Psoas muscle (tissue), 8 donors: ENCODE data around the gene GNLY. TPM values are rescaled to one million over a fixed set of nuclear protein-coding genes. Genes with fewer than 3 reads are reported as not detected.

Experiments
- ATAC-seq, 4 donors: fragments of 200-7000 bp; cut with Tn5 transposase; one replicate each; pipeline ENCODE4 v1.9.1; 2020; ENCODE audit warnings: moderate library complexity in 3 of 4, mild to moderate bottlenecking in 2 of 4
- DNase-seq, 2 donors: peaks; one replicate each; pipeline ENCODE4 v3.0.0-alpha.2; 2020
- H3K27ac ChIP-seq: fragments of 200-600 bp; one replicate; pipeline ENCODE4 v1.8.0; 2022
- H3K27me3 ChIP-seq, 3 donors: fragments of 200-600 bp in 1 of 3; one replicate each; pipeline versions ENCODE4 v1.6.1 to v1.8.0; 2013 to 2022; ENCODE audit warnings: low read length in 2 of 3, mild to moderate bottlenecking in 2 of 3, moderate library complexity in 1 of 3; ENCODE audit not compliant: insufficient read depth in 3 of 3
- H3K36me3 ChIP-seq, 2 donors: fragments of 200-600 bp in 1 of 2; one replicate each; pipeline versions ENCODE4 v1.6.1 to v1.8.0; 2013 to 2022; ENCODE audit warnings: low read depth in 1 of 2, mild to moderate bottlenecking in 1 of 2, moderate library complexity in 1 of 2; ENCODE audit not compliant: insufficient read depth in 1 of 2
- H3K4me1 ChIP-seq: fragments of 200-600 bp; one replicate; pipeline ENCODE4 v1.8.0; 2022
- H3K4me3 ChIP-seq: fragments of 200-600 bp; one replicate; pipeline ENCODE4 v1.8.0; 2022; ENCODE audit warnings: mild to moderate bottlenecking
- H3K9me3 ChIP-seq: fragments of 200-600 bp; one replicate; pipeline ENCODE4 v1.8.0; 2022
- WGBS, 3 donors: extraction: QIAGEN DNeasy Blood & Tissue Kit; methylation state at CpG; one replicate each; pipeline versions ENCODE4 v1.1.6 to v1.1.7; 2013; 5-methylcytosine and 5-hydroxymethylcytosine counted together
- intact Hi-C, 2 donors: fragments of 100-400 bp; cut with DNase I; formaldehyde crosslinking; loops; one replicate each; pipeline versions ENCODE4 v1.11.0 to v1.14.2; 2022
- polyA plus RNA-seq, 3 donors: library from polyadenylated mRNA; stranded (reverse); fragments of 200-250 nt; gene quantifications; one replicate each; pipeline ENCODE4 v1.2.3, GENCODE V29; 2013
- total RNA-seq, 4 donors: library from RNA; stranded (reverse); fragmentation: NEBNext Ultra II Directional in 2 of 4; extraction: Animal tissue kit (Norgen Biotek cat#: 25700) in 2 of 4; gene quantifications; one replicate each; pipeline versions ENCODE4 v1.2.1 to v1.2.4, GENCODE V29; 2021 to 2023
- TF ChIP-seq, protein P1 (sequence below): fragments of 200-600 bp; IDR thresholded peaks from one replicate; pipeline ENCODE4 v1.8.0; 2022; ENCODE audit warnings: antibody characterized with exemption
- donor health status: healthy with polysubstance abuse.
- donor health status: DM: no; HTN: no; CAD: no; lungs with moderate emphysema.
- donor health status: Bipolar disorder and iron deficiency.
- donor health status: healthy.
- donor health status: DM: yes; HTN: yes; CAD: no.
- donor health status: DM: no; HTN: no; CAD: no.
- donor health status: DM: no; HTN: no; CAD: no.
- donor health status: DM: yes; HTN: yes; CAD: no.

Gene GNLY
- total and polyA plus RNA-seq, 7 donors, result 0.58 to 31.6 (median 8.2) TPM

DNA sequence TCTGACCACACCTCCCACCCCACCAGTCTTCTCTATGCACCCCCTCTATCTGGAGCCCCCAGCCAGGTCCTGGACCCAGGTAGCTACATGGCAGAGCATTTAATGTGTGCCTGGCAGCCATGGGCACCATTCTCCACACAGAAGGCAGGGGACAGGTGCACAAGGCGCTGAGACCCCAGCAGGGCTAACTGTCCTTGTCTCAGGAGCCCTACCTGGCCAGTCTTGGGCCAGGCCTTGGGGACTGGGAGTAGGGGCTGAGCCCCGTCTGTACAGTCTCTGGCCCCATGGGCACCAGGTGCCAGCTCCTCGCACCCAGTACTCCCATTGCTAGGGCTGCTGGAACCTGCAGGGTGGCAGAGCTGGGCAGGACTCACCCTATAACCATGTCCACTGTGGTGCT lies 2.9 kb downstream of the GNLY start:
- no peak for ATAC-seq
- intact Hi-C loops, result no loop called here
- TF ChIP-seq, protein P1, sequence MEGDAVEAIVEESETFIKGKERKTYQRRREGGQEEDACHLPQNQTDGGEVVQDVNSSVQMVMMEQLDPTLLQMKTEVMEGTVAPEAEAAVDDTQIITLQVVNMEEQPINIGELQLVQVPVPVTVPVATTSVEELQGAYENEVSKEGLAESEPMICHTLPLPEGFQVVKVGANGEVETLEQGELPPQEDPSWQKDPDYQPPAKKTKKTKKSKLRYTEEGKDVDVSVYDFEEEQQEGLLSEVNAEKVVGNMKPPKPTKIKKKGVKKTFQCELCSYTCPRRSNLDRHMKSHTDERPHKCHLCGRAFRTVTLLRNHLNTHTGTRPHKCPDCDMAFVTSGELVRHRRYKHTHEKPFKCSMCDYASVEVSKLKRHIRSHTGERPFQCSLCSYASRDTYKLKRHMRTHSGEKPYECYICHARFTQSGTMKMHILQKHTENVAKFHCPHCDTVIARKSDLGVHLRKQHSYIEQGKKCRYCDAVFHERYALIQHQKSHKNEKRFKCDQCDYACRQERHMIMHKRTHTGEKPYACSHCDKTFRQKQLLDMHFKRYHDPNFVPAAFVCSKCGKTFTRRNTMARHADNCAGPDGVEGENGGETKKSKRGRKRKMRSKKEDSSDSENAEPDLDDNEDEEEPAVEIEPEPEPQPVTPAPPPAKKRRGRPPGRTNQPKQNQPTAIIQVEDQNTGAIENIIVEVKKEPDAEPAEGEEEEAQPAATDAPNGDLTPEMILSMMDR, result no peak
- 64 to 96% (median 79%) methylated on average over 3 of the region's 3 CpGs for WGBS, 3 donors
- Histone ChIP-seq H3K4me1 (peaks cover 4% of the 10 kb centered on the region), H3K36me3 (no peaks in the 10 kb centered on the region), H3K27me3 (no peaks in the 10 kb centered on the region), H3K9me3 (no peaks in the 10 kb centered on the region), H3K4me3 (no peak overlapping the region), H3K27ac (no peak overlapping the region)
- no peak for DNase-seq

DNA sequence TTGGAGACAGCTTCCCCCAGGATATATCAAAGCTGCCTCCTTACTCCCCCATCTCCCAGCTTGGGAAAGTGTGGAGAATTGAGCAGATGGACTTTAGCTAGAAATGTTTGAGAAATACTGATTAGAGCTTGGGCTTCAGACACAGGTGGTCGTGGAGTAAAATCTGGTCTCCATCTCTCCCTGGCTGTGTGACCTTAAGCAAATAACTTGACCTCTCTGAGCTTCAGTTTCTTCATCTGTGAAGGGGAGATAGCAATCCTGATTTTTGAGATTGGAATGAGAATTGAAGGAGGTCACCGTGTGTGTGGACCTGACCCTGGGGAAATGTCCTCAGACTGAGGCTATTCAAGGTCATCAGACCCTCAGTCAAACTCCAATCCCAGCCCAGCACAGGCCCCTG lies 3.6 kb downstream of the GNLY start:
- no peaks in the 10 kb centered on the region for H3K27me3 ChIP-seq
- H3K4me3 ChIP-seq, result no peak overlapping the region
- no peak overlapping the region for H3K27ac ChIP-seq
- peaks cover 5% of the 10 kb centered on the region for H3K4me1 ChIP-seq
- 30 to 70% (median 57%) methylated on average over 2 of the region's 2 CpGs for WGBS, 3 donors
- TF ChIP-seq, protein P1, result no peak
- DNase-seq (no peak), ATAC-seq (no peak)
- H3K36me3 ChIP-seq, result no peaks in the 10 kb centered on the region
- intact Hi-C loops, result no loop called here
- no peaks in the 10 kb centered on the region for H3K9me3 ChIP-seq

DNA sequence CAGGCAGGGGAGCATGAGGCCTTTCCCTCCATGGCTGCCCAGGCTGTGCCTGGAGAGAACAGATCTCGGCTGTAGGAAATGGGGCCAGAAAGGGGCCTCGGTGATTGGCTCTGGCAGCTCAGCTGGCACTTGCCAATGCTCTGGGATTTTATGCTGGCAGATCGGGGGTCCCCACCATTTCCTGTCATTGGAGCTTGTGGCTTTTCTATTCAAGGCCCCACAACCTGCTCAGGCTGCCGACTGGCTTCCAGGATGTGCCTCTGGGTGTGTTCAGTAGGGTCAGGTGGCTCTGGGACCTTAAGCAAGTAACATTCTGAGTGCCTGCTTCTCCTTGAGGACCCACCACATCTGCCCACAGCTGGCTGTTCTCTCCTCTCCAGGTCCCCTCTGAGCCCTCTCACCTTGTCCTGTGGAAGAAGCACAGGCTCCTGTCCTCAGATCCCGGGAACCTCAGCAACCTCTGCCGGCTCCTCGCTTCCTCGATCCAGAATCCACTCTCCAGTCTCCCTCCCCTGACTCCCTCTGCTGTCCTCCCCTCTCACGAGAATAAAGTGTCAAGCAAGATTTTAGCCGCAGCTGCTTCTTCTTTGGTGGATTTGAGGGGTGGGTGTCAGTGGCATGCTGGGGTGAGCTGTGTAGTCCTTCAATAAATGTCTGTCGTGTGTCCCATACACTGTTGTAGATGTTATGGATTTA lies 4.2 kb downstream of the GNLY start:
- no peaks in the 10 kb centered on the region for H3K36me3 ChIP-seq
- H3K27me3 ChIP-seq, result no peaks in the 10 kb centered on the region
- TF ChIP-seq, protein P1, result no peak
- 59 to 69% (median 68%) methylated on average over 11 of the region's 11 CpGs for WGBS, 3 donors
- H3K27ac ChIP-seq, result no peak overlapping the region
- peaks cover 5% of the 10 kb centered on the region for H3K4me1 ChIP-seq
- ATAC-seq (no peak), DNase-seq (no peak)
- no peaks in the 10 kb centered on the region for H3K9me3 ChIP-seq
- H3K4me3 ChIP-seq, result no peak overlapping the region
- intact Hi-C loops, result no loop called here

DNA sequence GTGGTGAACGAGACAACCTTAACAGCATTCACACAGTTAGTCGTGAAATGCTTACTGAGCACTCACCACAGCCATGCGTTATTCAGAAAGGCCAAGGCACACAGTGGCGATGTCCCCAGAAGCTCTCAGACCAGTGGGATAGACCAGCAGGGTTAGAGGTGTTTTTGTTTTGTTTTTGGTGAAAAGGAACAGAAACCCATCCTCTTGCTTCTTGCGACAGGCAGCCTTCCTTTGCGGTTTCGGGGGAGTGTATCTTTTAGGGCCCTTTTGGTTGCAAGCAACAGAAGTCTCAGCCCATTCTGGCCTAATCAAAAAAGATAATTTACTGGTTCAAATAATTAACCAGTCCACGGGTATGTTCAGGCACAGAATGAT lies 4.7 kb downstream of the GNLY start:
- TF ChIP-seq, protein P1, result no peak
- DNase-seq, result peak in 1 of 2 donors; percentile 8
- intact Hi-C loops, result no loop called here
- Histone ChIP-seq H3K36me3 (no peaks in the 10 kb centered on the region), H3K27me3 (no peaks in the 10 kb centered on the region), H3K4me3 (no peak overlapping the region), H3K27ac (no peak overlapping the region), H3K9me3 (no peaks in the 10 kb centered on the region), H3K4me1 (peaks cover 5% of the 10 kb centered on the region)
- 69 to 91% (median 85%) methylated on average over 8 of the region's 8 CpGs for WGBS, 3 donors
- no peak for ATAC-seq

DNA sequence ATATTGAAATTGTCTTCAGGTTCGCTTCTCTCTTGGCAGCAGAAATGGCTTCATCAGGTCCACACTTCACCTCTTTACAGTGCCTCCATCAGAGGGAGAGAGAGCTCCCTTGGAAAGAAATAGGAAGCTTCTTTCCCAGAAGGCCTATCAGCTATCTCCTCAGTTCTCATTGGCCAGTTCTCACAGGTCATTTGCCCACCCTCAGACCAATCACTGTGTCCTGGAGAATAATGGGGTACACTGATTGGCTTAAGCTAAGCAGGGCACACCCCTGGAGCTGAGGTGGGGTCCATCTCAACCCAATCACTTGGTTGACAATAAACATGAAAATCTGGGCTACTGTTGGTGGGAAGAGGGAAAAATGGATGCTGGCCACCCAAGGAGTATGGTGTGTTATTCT lies 5.2 kb downstream of the GNLY start:
- Histone ChIP-seq H3K27me3 (no peaks in the 10 kb centered on the region), H3K4me3 (no peak overlapping the region), H3K27ac (no peak overlapping the region), H3K9me3 (no peaks in the 10 kb centered on the region), H3K36me3 (no peaks in the 10 kb centered on the region), H3K4me1 (peaks cover 8% of the 10 kb centered on the region)
- 98 to 100% (median 100%) methylated on average over 1 of the region's 1 CpG for WGBS, 3 donors
- TF ChIP-seq, protein P1, result no peak
- intact Hi-C loops, result no loop called here
- ATAC-seq (no peak), DNase-seq (peak in 1 of 2 donors; percentile 10)
